ENCODE results near the gene CFAP97D1. TPM values are rescaled to one million over a fixed set of nuclear protein-coding genes. Genes with fewer than 3 reads are reported as not detected.
"Not testable (repeated sequence)": the region's sequence is repeated elsewhere in the genome, so short reads cannot be mapped to it uniquely, and the experiment has no call there.

Gene CFAP97D1
- polyA plus RNA-seq, 3 donors, result 0.06 to 0.15 (median 0.10) TPM

DNA sequence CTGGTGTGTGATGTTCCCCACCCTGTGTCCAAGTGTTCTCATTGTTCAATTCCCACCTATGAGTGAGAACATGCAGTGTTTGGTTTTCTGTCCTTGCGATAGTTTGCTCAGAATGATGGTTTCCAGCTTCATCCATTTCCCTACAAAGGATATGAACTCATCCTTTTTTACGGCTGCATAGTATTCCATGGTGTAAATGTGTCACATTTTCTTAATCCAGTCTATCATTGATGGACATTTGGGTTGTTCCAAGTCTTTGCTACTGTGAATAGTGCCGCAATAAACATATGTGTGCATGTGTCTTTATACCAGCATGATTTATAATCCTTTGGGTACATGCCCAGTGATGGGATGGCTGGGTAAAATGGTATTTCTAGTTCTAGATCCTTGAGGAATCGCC is 12.4 kb downstream of the CFAP97D1 start:
- not testable (repeated sequence) for DNase-seq

DNA sequence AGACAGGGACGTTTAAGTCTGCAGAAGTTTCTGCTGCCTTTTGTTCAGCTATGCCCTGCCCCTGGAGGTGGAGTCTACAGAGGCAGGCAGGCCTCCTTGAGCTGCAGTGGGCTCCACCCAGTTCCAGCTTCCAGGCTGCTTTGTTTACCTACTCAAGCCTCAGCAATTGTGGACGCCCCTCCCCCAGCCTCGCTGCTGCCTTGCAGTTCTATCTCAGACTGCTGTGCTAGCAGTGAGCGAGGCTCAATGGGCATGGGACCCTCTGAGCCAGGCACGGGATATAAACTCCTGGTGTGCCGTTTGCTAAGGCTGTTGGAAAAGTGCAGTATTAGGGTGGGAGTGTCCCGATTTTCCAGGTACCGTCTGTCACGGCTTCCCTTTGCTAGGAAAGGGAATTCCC is 17.8 kb downstream of the CFAP97D1 start:
- not testable (repeated sequence) for DNase-seq

DNA sequence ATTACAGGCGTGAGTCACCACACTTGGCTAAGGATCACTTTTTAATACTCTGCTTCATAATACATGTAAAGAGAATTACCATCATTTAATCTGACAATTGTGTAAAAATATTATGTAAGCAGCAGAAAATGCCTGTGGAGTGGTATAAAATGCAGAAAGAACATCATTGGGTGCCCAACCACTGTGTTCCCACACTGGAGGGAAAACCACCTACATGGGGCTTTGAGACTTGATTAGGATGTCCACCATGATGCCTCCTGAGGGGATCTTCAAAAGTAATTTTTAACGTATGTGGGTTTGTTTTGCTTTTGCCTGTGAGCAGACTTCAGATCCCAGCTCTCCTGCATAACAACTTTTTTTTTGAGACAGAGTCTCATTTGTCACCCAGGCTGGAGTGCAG is 18.8 kb downstream of the CFAP97D1 start:
- DNase-seq, result no peak

DNA sequence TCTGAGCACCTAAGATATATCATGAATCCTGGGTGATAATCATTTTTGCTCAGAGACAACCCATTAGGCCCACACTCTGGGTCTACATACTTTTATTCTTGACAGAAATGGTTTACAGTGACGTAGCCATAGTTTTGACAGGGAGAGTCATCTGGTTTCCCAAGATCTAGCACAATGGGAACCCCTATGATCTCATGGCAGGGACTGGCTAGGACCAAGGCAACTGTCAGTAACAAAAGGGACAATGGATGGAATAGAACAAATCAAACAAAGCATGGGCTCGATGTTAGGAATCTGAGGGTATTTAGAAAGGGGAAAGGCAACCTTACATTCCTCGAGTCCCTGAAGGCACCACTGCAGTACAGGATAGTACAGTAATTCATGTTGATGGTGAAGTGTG is 20.5 kb downstream of the CFAP97D1 start:
- no peak for DNase-seq

DNA sequence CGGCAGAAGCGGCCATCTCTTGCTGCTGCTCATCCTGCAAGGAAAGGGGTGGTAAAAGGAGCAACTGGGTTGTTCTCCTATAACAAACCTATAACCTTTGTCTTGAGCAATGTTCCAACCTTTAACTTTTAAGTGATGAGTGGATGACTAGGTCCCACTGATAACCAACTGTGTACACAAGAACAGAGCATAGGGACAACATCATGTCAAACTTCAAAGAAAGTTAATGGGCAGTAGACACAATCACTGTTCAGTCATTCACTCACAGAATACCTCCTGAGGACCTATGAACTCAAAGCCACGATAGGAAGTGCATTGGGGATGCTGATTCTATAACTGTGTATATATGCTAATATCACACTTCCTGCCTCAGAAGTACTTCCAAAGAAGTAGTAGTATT is 21.6 kb downstream of the CFAP97D1 start:
- DNase-seq, result no peak

DNA sequence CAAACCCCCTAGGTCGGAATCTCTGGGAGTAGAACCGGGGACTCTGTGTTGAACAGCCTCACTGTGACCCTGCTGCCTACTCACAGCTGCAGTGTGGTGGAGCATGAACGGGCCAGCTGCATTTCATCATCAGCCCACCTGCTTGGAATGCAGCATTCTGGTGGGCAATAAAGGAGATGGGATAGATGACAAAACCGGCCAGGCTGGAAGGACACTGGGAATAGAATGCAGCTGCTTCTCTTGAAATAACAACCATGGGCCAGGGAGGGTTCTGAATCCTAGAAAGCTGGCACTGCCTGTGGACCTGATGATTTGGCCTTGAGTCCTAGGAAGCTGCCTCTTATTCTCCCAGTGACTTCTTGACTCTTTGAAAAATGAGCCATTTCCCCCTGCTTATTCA is 23.5 kb downstream of the CFAP97D1 start:
- peak; percentile 81 for DNase-seq

DNA sequence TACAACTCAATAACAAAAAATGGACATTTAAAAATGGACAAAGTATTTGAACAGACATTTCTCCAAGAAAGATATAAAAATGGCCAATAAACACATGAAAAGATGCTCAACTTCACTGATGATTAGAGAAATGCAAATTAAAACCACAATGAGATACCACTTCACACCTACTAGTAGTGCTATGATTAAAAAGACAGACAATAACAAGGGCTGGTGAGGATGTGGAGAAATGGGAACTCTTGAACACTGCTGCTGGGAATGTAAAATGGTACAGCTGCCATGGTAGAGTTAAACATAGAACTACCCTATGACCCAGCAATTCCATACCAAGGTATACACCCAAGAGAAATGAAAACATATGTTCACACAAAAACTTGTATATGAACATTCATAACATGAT is 24.9 kb downstream of the CFAP97D1 start:
- DNase-seq, result no peak

DNA sequence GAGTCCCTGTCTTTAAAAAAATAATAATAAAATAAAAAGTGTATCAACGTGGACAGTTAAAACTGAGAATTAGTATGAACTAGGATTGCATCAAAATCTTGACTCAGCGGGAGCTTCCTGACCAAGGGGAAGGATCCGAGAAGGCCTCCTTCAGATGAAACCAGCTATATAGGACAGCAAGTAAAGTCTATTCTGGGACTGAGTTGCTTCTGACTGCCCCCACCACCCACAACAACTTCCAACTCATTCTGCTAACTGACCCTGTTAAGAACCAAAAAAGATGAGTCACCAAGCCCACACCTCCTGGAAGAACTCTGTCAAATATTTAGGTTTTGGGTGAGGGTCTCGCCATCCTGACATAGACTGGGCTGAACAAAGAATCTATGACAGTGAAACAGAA is 27.8 kb downstream of the CFAP97D1 start:
- no peak for DNase-seq

DNA sequence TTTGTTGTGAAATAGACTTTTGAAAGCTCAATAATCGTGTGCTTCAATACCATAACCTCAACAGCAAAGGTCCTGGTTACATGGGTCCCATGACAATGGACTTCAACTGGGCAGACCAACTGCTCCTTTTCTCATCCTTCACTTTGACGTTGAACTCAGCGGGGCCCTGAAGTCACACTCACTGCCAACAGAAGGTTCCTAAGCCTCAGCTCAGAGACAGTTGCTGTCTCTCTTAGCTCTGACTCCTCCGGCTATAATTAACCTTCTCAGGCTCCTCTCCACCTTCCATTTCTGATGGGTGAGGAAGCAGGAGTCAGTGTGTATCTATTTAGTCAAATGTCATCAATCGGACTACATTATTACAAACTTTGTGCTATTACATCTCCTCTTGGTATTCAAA is 28.9 kb downstream of the CFAP97D1 start:
- no peak for DNase-seq

DNA sequence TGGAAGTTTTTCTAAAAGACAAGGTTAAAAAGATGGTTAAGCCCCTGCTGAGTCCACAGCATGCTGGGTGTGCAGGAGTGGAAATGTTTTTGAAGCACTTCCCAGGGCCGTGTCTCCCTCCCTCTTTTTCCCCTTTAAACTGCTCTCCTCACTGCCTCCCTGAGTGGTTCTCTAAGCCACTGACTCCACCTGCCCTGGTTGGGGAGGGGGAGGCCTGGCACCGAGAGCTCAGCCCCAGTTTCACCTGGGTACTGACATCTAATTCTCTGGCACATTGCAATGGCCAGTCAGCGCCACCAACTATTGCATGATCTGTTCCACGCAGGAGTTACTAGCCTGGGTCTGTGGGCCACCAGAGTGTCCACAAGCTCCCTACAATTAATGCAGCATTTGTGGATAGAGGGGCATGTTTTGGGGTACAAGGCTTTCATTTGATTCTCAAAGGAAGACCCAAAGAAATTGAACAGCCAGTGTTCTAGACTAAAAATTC is 30.0 kb downstream of the CFAP97D1 start:
- no peak for DNase-seq

DNA sequence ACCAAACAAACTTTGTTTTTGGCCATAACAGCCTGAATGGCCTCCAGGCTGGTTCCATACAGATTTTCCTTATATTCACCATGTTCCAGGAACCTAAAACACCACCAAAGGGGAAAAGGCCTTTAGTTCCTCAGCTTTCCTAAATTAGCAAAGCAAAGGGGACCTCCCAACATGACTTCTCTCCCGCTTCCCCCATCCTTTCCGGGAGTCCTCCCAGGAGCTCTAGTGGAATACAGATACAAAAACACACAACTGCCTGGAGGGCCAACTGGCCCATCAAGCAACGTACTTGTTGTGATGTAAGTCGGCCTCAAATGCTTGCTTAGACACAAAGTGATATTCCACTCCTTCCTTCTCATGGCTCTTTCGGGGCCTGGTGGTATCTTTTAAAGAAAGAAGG is 30.6 kb downstream of the CFAP97D1 start:
- DNase-seq, result no peak

DNA sequence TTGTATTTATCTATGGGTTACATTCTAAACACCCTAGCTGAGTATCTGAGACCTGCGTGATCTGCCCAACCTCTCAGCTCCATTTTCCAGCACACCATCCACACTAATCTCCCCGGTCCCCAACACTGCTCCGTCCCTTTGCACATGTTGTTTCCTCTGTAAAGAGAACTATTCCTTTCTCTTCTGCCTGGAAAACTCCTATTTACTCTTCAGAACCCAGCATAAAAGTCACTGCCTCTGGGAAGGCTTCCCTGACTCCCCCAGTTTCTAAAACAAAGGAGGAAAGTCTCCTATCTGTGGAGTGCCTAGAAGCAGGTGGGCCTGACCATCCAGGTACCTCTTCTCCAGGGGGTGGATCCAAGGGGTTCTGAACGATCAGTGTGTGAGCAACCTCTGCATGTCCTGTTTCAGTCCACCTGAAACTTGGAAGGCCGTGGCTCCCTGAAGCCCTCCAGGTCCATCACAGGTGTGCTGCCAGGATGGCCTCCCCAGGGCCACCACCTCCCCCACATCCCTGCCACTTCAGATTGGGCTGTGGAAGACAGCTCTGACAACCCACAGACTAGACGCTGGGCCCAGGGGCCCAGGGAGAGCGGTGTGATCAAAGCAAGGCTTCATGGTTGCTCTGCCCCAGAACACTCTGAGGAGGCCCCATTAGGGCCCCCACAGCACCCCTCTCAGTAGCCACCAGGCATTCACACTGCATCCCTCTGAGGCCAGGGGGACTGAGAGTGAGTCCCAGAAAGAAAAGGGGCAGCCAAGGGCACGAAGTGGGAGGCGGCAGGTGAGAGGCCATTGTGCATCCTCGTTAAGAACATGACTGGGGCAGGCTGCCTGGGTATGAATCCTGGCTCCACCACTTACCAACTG is 32.4 kb downstream of the CFAP97D1 start:
- DNase-seq, result no peak

DNA sequence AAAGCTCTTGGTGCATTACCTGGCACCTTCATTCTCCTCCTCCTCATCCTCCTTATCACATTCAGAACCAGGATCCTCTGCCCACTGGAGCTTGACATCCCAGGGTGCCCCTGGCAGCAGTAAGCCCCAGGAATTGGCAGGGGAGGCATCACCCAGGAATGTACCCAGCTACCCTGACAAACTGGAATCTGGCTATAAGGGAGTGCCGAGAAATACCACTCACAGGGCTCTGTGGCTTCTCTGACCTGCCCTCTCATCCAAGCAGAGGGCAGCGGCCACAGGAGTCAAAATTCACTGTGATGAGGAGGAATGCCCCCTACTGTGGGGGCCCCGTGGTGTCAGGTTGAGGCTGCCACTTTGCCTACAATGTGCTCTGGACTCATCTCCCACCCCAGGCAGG is 33.2 kb downstream of the CFAP97D1 start:
- no peak for DNase-seq

DNA sequence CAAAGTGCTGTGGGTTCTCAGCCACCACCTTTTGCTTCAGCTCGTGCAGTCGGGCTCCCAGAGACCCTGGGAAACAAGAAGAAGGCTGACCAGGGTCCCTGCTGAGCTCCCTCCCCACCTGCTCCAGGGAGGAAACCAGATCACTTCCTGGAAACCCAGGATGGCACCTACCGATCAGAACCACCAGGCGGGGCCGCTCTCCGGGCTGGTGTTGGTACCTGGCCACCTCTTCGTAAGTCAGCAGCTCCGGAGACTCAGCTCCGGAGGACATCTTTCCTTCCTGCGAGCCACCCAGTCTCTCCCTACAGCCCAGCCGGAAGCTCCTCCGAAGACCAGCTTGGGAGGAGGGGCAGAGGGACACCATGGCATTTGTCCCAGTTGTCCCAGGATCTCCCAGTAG is 33.8 kb downstream of the CFAP97D1 start:
- DNase-seq, result no peak

DNA sequence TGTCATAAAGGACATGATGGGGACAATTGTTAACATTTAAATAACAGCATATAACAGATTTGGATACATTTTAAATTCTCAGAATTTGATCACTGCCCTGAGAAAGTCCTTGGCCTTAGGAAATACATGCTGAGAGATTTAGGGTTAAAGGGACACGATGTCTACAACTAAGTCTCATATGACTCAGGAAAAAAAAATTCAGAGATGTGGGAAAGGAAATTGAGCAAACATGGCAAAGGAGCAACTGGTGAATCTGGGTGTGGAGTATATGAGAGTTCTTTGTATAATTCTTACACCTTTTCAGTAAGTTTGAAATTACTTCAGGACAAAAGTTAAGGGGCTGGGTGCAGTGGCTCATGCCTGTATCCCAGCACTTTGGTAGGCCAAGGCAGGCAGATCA is 34.5 kb downstream of the CFAP97D1 start:
- no peak for DNase-seq

DNA sequence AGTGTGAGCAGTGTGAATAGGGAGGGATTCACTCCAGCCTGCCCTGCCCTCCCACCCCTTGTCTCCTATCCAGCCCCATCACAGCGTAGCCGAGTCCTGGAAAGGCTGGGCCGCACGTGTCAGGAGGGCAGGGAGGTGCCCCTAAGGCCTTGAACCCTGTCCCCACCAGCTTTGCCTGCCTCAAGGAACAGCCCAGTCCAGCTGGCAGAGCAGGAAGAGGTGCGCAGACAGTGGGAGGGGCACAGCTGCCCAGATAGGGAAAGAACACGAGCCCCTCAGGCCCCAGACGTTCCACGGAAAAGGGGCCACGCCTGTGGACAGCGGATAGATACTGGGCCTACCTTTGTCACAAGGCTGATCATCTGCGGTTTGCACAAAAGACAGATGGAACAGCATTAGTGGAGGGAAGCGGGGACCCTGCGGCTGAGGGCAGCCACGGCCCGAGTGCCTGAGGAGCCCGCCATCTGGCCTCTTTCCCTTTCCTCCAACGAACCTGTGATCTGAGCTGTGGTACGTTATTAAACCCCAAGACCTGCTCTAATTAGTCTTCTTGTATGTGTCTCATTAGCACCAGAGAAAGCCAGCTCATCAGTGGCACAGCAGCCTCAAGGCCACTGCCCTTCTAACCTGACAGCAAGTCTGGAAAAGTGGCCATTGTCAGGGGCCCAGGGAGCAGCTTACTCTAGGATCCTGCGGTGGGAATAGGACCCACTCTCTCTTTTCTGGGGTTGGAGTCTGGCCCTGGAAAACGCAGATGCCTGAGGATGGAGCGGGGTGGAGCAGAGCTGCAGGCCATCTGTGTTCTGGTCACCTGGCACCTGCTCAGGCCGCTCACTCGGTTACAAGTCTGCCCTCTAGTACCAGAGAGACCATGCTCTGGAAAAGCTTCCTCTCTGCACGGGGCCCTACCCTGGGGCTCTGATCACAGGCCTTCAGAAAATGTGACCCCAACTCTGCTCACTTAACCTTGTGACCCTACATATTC is 36.4 kb downstream of the CFAP97D1 start:
- no peak for DNase-seq

DNA sequence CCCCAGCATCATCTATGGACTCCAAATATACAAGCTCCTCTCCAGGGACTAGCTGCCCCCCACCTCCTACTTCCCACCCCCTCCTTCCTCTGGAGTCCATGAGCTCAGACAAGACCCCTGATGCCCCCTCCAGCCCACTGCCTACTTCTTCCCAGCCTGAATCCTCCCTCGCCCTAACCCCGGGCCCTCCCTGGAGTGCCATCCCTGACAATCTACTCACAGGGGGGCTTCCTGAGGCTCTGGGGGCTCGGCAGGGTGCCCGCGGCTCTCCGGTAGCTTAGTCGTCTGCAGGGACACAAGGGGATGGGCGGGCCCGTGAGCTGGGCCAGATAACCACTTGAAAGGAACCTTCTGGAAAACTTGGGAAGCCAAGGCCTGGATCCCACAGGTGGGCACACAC is 37.6 kb downstream of the CFAP97D1 start:
- DNase-seq, result no peak

DNA sequence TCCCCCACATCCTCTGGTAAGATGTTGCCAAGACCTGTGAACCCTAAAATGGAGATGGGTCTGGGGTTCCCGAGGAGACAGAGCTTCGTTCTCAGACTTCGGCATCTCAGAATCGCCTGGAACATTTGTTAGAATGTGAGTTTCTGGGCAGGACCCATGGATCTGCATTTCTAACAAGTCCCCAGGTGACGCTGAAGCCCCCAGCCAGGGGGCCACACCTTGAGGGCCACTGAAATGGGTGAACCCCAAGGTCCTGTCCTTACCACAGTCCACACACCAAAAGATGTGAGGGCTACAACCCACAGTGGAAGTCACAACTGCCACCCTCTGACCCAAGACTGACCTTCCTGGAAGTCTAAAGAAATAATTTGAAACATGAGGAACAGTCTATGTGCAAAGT is 38.7 kb downstream of the CFAP97D1 start:
- DNase-seq, result no peak

DNA sequence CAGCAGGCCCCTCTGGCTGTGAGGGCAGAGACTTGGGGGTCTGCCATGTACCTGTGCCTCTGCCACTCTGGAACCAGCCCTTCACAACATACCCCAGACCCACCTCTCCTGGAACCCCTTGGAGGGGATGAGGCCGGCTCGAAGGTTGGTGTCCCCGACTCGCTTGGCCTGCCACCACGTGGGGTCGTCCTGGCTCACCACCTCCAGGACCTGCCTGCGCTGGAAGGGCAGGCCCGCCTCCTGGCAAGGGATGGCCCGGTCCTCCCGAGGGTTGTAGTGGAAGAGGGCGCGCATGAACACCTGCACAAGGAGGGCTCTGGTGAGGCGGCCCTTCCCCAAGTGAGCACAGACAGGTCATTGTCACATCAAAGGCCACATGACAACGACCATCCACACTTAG is 40.5 kb downstream of the CFAP97D1 start:
- DNase-seq, result no peak

DNA sequence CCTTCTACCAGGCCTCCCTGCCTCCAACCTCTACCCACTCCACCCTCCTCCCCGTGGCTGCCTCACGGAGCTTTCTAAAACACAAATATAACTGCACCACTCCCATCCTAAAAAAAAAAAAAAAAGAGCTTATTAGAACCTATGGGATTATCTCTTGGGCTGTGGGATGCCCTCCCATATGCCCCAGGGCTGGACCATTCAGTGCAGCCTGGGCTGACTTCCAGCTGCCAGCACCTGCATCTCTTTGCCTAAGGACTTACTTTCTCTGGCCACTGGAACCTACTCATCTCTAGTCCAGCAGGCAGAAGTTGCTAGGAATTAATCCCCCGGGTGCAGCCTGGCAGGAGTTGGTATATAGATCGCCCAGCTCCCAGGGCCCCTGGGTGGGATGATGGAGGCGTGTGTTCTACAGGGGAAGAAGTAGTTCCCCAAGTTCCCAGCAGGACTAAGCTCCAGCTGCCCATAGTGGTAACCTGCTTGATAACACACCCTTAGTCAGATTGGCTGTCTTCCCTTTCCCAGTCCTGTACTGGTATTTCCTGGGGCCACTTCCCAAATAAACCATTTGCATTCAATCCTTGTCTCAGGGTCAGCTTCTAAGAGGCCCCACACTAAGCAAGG is 42.4 kb downstream of the CFAP97D1 start:
- DNase-seq, result no peak

DNA sequence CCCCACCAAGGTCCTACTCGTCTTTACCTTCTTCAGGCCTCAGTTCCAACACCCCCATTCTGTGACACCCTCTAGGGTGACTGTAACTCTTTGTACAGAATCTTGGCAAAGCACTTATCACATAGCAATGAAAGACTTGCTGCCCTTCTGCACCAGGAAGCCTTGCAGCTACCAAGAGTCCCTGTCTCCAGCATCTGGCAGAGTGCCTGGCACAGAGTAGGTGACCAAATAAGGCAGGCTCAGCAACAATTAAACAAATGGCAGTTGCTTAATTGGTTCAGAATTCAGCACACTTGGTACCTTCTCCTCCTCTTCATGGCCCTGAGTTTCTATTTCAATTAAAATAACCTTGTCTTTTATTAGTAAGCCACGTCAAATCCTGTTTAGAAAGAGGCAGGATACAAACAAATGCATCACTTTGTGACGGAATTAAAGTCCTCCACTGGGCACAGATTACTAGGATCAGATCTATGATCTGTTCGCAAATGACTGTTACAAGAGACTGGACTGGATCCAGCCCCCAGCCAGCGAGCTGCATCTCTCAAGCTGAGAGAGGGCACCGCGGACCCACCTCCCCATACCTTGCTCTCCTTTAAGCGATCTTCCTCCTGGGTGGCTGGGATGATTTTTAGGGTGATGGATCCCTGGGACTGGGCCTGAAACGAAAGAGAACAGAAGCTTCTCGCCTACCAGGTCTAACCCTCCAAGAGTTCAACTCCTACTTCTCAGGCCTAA is 43.3 kb downstream of the CFAP97D1 start:
- DNase-seq, result no peak

DNA sequence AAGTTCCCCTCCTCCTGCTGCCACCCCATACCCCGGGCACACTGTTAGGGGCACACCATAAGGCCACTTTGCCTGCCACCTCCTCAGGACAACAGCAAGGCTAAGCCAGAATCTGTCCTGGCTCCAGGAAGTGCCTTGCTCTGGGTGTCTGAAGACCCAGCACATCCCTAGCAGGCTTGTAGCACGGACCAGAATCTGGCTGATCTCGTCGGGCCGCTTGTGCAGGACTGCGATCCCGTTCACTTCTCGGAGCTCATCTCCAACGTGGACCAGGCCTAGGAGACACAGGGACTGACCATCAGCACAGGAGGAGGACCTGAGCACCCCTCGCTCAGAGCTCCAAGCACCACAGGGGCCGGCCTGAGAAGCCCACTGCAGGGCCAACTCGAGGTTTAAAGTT is 45.3 kb downstream of the CFAP97D1 start:
- DNase-seq, result no peak

Measured in renal pelvis (tissue), 4 donors.